Activated T-cell treated with anti-CD3 and anti-CD28 coated beads, Interleukin-2, amount 50 U/mL, for 4 hours (primary cell): ENCODE data around the gene CDC5L. TPM values are rescaled to one million over a fixed set of nuclear protein-coding genes. Genes with fewer than 3 reads are reported as not detected.
A peak's percentile ranks its signal among the peaks of the same experiment; 100 is the strongest.
"Not testable (repeated sequence)": the region's sequence is repeated elsewhere in the genome, so short reads cannot be mapped to it uniquely, and the experiment has no call there.

Experiments
- ATAC-seq, 2 donors: fragments of 200-7000 bp; cut with Tn5 transposase; one replicate each; pipeline ENCODE4 v1.10.0; 2021
- DNase-seq: peaks from one replicate; pipeline ENCODE4 v3.0.0-alpha.2; 2020
- H3K27me3 Mint-ChIP-seq: one replicate; pipeline ENCODE4 v1.8.0; 2021; ENCODE audit warnings: low read depth, mixed read lengths
- H3K36me3 Mint-ChIP-seq: one replicate; pipeline ENCODE4 v1.8.0; 2022; ENCODE audit warnings: mixed read lengths; ENCODE audit not compliant: insufficient read depth
- H3K4me1 Mint-ChIP-seq: one replicate; pipeline ENCODE4 v1.8.0; 2021; ENCODE audit warnings: low read depth, mixed read lengths
- H3K4me3 Mint-ChIP-seq: one replicate; pipeline ENCODE4 v1.8.0; 2021; ENCODE audit warnings: mild to moderate bottlenecking, moderate library complexity, mixed read lengths
- H3K9me3 Mint-ChIP-seq: one replicate; pipeline ENCODE4 v1.8.0; 2021; ENCODE audit warnings: mixed read lengths
- total RNA-seq, 3 donors: library from RNA; stranded (reverse); gene quantifications; one replicate each; pipeline ENCODE4 v1.2.1, GENCODE V29; 2021

The CDC5L gene
- total RNA-seq, 3 donors from 2014 or later = 23.5 to 24.5 (median 23.9) TPM

GRCh38 chr6:44442833-44443444, 55.4 kb downstream of the CDC5L start:
- Mint-ChIP-seq H3K9me3 (peaks cover 19% of the 10 kb centered on the region), H3K27me3 (no peaks in the 10 kb centered on the region), H3K4me3 (no peak overlapping the region), H3K4me1 (peaks cover 3% of the 10 kb centered on the region), H3K36me3 (peaks cover 65% of the 10 kb centered on the region)
- ATAC-seq = no peak
- no peak for DNase-seq

- peaks cover 19% of the 10 kb centered on the region for H3K9me3 Mint-ChIP-seq
- peaks cover 3% of the 10 kb centered on the region for H3K4me1 Mint-ChIP-seq
- DNase-seq (no peak), ATAC-seq (no peak)
- no peak overlapping the region for H3K4me3 Mint-ChIP-seq
- no peaks in the 10 kb centered on the region for H3K27me3 Mint-ChIP-seq
- H3K36me3 Mint-ChIP-seq = peaks cover 52% of the 10 kb centered on the region
Observed at GRCh38 chr6:44444853-44445252, 57.3 kb downstream of the CDC5L start.

- ATAC-seq = no peak
- H3K36me3 Mint-ChIP-seq = peaks cover 40% of the 10 kb centered on the region
- H3K4me3 Mint-ChIP-seq = no peak overlapping the region
- DNase-seq = no peak
- H3K27me3 Mint-ChIP-seq = no peaks in the 10 kb centered on the region
- no peaks in the 10 kb centered on the region for H3K4me1 Mint-ChIP-seq
- H3K9me3 Mint-ChIP-seq = peaks cover 10% of the 10 kb centered on the region
Observed at GRCh38 chr6:44446626-44447300, 59.3 kb downstream of the CDC5L start.

DNA sequence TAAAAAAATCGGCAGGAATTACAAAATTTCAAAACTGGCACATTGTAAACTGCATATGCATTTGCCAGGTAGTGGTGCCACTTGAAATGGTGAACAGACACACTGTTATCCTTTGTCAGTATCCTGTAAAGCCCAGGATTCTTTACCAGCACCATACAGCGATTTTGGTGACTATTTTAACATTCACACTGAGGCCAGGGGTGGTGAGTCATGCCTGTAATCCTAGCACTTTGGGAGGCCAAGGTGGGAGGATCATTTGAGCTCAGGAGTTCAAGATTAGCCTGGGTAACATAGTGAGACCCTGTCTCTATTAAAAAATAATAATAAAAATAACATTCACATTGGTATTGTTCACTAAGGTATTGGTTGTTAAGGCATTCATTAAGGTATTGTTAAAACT, 61.7 kb downstream of the CDC5L start:
- H3K36me3 Mint-ChIP-seq = peaks cover 22% of the 10 kb centered on the region
- not testable (repeated sequence) for ATAC-seq, DNase-seq, H3K4me1 Mint-ChIP-seq, H3K9me3 Mint-ChIP-seq, H3K27me3 Mint-ChIP-seq, H3K4me3 Mint-ChIP-seq

DNA sequence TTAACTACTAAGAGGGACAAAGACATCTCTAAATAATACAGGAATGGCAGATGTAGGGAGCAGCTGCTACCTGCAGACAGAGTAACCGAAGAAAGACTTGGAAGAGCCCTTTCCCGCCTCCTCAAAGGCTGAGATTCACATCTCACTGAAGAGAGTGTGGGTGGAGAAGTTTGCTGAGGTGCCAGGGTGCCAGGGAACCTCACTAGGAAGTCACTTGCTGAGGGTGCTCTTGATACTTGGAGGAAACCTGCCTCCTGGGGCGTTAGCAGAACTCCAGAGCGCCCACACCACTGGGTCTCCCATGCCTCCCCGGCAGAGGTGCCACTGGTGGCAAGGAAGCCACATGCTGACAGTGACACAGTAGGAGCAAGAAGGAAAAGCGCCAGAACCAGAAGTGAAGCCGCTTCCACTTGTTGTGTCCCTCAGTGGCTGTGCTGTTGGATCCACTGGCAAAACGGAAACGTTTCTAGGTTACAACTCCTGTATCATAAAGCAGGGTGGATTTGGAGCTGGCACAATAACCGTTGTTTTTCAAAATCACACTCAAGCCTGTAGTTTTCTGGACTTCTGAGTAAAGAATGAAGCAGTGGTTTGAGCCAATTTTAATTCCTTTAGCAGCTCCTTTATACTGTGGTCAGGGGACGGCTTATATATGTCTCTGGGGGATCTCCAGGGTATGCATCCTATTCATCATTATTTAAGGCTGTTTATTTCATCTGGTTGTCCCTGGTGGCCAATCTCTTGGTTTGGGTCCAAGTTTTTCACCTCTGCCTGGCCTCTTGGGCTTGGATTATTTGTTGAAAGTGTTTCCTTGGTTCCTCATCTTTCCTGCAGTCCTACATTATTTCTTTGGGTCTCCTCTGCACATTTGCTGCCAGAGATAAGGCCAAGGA, 64.5 kb downstream of the CDC5L start:
- Mint-ChIP-seq H3K4me1 (no peaks in the 10 kb centered on the region), H3K4me3 (no peak overlapping the region), H3K9me3 (no peaks in the 10 kb centered on the region), H3K27me3 (no peaks in the 10 kb centered on the region), H3K36me3 (peaks cover 9% of the 10 kb centered on the region)
- ATAC-seq = no peak
- DNase-seq = no peak

GRCh38 chr6:44452725-44453124, 65.2 kb downstream of the CDC5L start:
- Mint-ChIP-seq H3K4me1 (no peaks in the 10 kb centered on the region), H3K4me3 (no peak overlapping the region), H3K27me3 (no peaks in the 10 kb centered on the region), H3K9me3 (no peaks in the 10 kb centered on the region), H3K36me3 (peaks cover 2% of the 10 kb centered on the region)
- DNase-seq (no peak), ATAC-seq (no peak)

DNA sequence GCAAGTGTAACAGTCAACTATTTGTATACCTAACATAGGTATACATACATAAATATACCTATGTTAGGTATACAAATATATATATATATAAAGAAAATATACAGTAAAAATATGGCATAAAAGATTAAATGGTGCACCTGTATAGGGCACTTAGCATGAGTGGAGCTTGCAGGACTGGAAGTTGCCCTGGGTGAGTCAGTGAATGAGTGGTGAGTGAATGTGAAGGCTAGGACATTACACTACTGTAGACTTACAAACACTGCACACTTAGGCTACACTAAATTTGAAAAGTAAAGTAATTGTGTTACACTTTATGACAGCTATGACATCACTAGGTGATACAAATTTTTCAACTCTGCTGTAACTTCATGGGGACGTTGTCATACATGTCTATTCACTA, 65.6 kb downstream of the CDC5L start:
- no peaks in the 10 kb centered on the region for H3K36me3 Mint-ChIP-seq
- no peak overlapping the region for H3K4me3 Mint-ChIP-seq
- no peaks in the 10 kb centered on the region for H3K9me3 Mint-ChIP-seq
- H3K4me1 Mint-ChIP-seq = no peaks in the 10 kb centered on the region
- DNase-seq (no peak), ATAC-seq (no peak)
- H3K27me3 Mint-ChIP-seq = no peaks in the 10 kb centered on the region

DNA sequence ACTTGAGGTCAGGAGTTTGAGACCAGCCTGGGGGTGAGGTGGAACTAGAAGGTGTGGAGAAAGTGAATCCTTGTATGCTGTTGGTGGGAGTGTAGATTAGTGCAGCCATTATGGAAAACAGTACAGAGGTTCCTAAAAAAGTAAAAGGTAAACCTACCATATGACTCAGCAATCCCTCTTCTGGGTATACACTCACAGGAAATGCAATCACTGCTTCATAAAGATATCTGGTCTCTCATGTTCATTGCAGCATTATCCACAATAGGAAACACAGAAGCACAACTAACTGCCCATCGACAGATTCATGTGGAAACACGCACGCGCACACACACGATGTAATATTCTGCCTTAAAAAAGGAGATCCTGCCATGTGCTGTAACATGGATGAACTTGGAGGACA, 66.7 kb downstream of the CDC5L start:
- no peaks in the 10 kb centered on the region for H3K36me3 Mint-ChIP-seq
- ATAC-seq (no peak), DNase-seq (no peak)
- H3K27me3 Mint-ChIP-seq = no peaks in the 10 kb centered on the region
- H3K9me3 Mint-ChIP-seq = no peaks in the 10 kb centered on the region
- H3K4me1 Mint-ChIP-seq = no peaks in the 10 kb centered on the region
- H3K4me3 Mint-ChIP-seq = no peak overlapping the region

DNA sequence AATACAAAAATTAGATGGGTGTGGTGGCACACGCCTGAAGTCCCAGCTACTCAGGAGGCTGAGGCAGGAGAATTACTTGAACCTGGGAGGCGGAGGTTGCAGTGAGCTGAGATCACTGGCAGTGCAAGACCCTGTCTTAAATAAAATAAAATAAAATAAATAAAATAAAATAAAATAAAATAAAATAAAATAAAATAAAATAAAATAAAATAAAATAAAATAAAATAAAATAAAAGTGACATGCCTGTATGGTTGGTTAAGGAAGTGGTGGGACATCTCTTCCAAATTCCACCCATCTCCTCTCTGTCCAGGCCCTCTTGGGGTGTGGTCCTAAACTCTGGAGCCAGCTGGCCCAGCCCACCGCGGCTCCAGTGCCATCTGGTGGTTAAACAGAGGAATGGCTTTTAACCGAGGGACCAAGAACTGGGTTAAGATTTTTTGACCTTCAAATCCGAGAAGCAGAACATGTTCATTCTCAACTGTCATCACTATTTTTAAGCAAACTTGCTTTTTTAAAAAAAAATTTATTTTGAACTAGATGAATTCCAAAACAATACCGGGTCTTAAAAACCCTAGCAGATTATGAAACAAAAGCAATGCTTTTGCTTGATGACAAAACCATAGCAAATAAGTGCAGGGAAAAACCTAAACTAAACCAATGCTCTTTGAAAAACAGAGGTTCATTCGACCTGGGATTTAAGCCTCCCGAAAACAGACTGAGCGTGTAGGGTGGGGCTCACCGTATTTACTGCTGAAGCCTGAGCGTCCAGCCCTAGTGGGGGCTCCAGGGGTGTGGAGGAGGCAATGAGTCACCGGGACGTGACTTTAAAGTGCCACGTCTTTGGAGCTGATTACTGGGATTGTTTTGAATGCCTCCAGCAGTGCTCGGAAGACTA, 68.8 kb downstream of the CDC5L start:
- peak; percentile 67 to 81 for ATAC-seq
- peak; percentile 19 for DNase-seq
- Mint-ChIP-seq H3K36me3 (no peaks in the 10 kb centered on the region), H3K27me3 (no peaks in the 10 kb centered on the region), H3K9me3 (no peaks in the 10 kb centered on the region), H3K4me1 (no peaks in the 10 kb centered on the region), H3K4me3 (no peak overlapping the region)

DNA sequence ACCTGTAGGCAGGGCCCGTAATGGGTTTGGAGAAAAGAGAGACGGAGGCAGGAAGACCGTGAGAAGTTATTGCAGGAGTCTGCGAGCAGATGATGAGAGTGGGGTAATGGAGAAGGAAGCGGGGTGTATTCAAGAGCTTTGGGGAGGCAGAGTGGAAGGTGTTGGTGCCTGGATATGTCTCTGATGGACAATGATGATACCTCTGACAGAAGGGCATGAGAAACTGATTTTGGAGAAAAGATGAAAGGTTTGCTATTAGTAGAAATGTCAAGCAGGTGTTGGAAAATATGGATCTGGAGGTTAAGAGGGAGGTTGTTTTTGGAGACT, 69.4 kb downstream of the CDC5L start:
- Mint-ChIP-seq H3K4me1 (no peaks in the 10 kb centered on the region), H3K4me3 (no peak overlapping the region), H3K36me3 (no peaks in the 10 kb centered on the region), H3K9me3 (no peaks in the 10 kb centered on the region), H3K27me3 (no peaks in the 10 kb centered on the region)
- DNase-seq (no peak), ATAC-seq (no peak)

DNA sequence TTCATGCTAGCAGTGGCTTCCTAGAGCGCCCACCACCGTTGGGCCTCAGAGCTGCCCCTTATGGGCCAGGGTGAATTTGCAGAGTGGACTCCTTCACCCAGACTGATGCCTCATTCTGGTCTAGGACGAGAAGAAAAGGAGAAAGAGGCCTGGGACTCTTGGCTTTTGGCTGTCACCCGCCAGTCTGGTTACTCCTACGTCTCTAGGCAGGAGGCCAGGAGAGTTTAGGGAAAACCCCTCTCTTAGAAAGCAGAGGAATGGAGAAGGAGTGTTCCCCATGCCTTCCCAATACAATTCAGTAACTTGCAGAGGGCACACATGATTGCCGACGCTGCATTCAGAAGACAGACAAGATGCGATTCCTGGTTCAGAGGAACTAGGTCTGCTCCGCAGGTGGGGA, 70.1 kb downstream of the CDC5L start:
- ATAC-seq = no peak
- Mint-ChIP-seq H3K4me1 (no peaks in the 10 kb centered on the region), H3K36me3 (no peaks in the 10 kb centered on the region), H3K4me3 (no peak overlapping the region), H3K27me3 (no peaks in the 10 kb centered on the region), H3K9me3 (no peaks in the 10 kb centered on the region)
- no peak for DNase-seq

DNA sequence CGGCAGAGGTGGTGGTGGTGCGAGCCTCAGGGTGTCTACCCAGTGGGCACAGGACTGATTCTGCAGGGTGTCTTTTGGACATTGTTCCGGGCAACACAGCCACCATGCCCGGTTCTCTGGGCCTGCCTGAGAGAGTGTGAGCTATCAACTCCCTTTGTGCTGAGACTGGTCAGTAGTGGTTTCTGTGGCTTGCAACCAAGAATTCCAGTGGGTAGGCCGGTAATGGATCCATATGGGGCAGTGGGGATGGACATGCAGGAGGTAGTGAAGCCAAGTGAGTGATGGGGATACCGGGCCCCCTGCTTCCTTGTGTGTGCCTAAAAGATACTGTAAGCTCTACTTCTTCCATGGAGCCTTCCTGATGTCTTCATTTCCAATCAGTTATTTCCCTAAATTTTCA, 71.0 kb downstream of the CDC5L start:
- no peaks in the 10 kb centered on the region for H3K4me1 Mint-ChIP-seq
- no peaks in the 10 kb centered on the region for H3K9me3 Mint-ChIP-seq
- H3K36me3 Mint-ChIP-seq = no peaks in the 10 kb centered on the region
- no peak overlapping the region for H3K4me3 Mint-ChIP-seq
- DNase-seq = no peak
- ATAC-seq = no peak
- no peaks in the 10 kb centered on the region for H3K27me3 Mint-ChIP-seq

GRCh38 chr6:44462335-44462734, 74.8 kb downstream of the CDC5L start:
- Mint-ChIP-seq H3K36me3 (no peaks in the 10 kb centered on the region), H3K4me1 (no peaks in the 10 kb centered on the region), H3K27me3 (peaks cover 3% of the 10 kb centered on the region), H3K9me3 (no peaks in the 10 kb centered on the region), H3K4me3 (no peak overlapping the region)
- DNase-seq (no peak), ATAC-seq (no peak)
